Upper lobe of left lung (tissue), 6 donors: ENCODE results near the gene SFMBT2. TPM values are rescaled to one million over a fixed set of nuclear protein-coding genes. Genes with fewer than 3 reads are reported as not detected.

Experiments used
- ATAC-seq, 2 donors: fragments of 200-7000 bp; cut with Tn5 transposase; one replicate each; pipeline ENCODE4 v1.9.1; 2022; ENCODE audit warnings: mild to moderate bottlenecking in 2 of 2, moderate library complexity in 2 of 2; ENCODE audit not compliant: low FRiP score in 2 of 2
- DNase-seq, 2 donors: peaks; one replicate each; pipeline ENCODE4 v3.0.0-alpha.2; 2019 to 2020
- H3K27ac ChIP-seq, 4 donors: fragments of 200-600 bp; sonication (generic); one replicate each; pipeline ENCODE4 v1.5.1; 2016 to 2019
- H3K27me3 ChIP-seq, 4 donors: fragments of 200-600 bp; sonication (generic); one replicate each; pipeline ENCODE4 v1.5.1; 2017 to 2019
- H3K36me3 ChIP-seq, 4 donors: fragments of 200-600 bp; sonication (generic); one replicate each; pipeline ENCODE4 v1.5.1; 2016 to 2019
- H3K4me1 ChIP-seq, 4 donors: fragments of 200-600 bp; sonication (generic); one replicate each; pipeline ENCODE4 v1.5.1; 2018 to 2019
- H3K4me3 ChIP-seq, 4 donors: fragments of 200-600 bp; sonication (generic); one replicate each; pipeline ENCODE4 v1.5.1; 2017 to 2019; ENCODE audit warnings: mild to moderate bottlenecking in 2 of 4, moderate library complexity in 1 of 4
- H3K9me3 ChIP-seq, 4 donors: fragments of 200-600 bp; sonication (generic); one replicate each; pipeline ENCODE4 v1.5.1; 2018 to 2019
- EP300 ChIP-seq, 4 donors: sonication (generic); formaldehyde crosslinking; IDR thresholded peaks; one replicate each; pipeline ENCODE4 v1.5.1; 2017; ENCODE audit warnings: antibody characterized with exemption in 4 of 4, control low read depth in 2 of 4
- POLR2A ChIP-seq, 4 donors: fragments of 450-650 bp; IDR thresholded peaks; one replicate each; pipeline ENCODE4 v1.5.1; 2016 to 2017; ENCODE audit warnings: antibody characterized with exemption in 4 of 4, mild to moderate bottlenecking in 2 of 4
- POLR2AphosphoS5 ChIP-seq, 2 donors: sonication (generic); formaldehyde crosslinking; IDR thresholded peaks; one replicate each; pipeline ENCODE4 v1.5.1; 2017; ENCODE audit warnings: antibody characterized with exemption in 2 of 2
- WGBS, 2 donors: methylation state at CpG; one replicate each; pipeline ENCODE4 v1.1.5; 2017 to 2018; 5-methylcytosine and 5-hydroxymethylcytosine counted together
- total RNA-seq, 6 donors: library from RNA; depleted of rRNA in 4 of 6; stranded (reverse); fragments of >200 nt in 4 of 6; gene quantifications; one replicate each; pipeline versions ENCODE4 v1.1.0 to v1.2.1, GENCODE V29; 2016 to 2021
- TF ChIP-seq, protein P1 (sequence below), 6 experiments: fragments of 450-650 bp in 4 of 6; fragments of 200-600 bp in 2 of 6; sonication (generic) in 2 of 6; IDR thresholded peaks; one replicate each; pipeline ENCODE4 v1.5.1; 2016 to 2019; ENCODE audit warnings: antibody characterized with exemption in 6 of 6
- donor health status: DM: no; HTN: no; CAD: no; lungs with moderate emphysema.
- donor health status: DM: no; HTN: yes; CAD: no; lungs with severe emphysema.

Gene SFMBT2
- total RNA-seq, 6 donors from 2014 or later: 6.2 to 14.6 (median 10.2) TPM

DNA sequence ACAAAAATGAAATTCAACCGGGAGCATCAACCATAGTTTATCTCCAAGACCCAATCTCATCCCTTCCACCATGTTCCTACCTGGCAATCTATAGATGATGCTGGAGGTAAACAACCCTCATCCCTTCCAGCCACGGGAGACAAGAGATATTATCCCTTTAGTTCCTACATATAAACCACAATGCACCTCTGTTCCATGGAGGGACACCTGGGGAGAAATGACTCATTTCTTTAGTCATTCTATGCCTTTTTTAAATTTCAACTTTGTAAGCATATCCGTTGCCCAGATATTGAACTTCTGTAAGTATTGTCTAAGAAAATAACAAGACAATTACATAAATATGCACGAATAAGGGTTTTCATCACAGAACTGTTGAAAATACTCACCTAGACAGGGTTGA is 15.5 kb upstream of the SFMBT2 start:
- TF ChIP-seq POLR2AphosphoS5 (IDR thresholded peaks at IDR 0.05): no peak
- TF ChIP-seq, protein P1, sequence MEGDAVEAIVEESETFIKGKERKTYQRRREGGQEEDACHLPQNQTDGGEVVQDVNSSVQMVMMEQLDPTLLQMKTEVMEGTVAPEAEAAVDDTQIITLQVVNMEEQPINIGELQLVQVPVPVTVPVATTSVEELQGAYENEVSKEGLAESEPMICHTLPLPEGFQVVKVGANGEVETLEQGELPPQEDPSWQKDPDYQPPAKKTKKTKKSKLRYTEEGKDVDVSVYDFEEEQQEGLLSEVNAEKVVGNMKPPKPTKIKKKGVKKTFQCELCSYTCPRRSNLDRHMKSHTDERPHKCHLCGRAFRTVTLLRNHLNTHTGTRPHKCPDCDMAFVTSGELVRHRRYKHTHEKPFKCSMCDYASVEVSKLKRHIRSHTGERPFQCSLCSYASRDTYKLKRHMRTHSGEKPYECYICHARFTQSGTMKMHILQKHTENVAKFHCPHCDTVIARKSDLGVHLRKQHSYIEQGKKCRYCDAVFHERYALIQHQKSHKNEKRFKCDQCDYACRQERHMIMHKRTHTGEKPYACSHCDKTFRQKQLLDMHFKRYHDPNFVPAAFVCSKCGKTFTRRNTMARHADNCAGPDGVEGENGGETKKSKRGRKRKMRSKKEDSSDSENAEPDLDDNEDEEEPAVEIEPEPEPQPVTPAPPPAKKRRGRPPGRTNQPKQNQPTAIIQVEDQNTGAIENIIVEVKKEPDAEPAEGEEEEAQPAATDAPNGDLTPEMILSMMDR (IDR thresholded peaks at IDR 0.05): no peak
- no peak for TF ChIP-seq POLR2A (IDR thresholded peaks at IDR 0.05)
- no peak for TF ChIP-seq EP300 (IDR thresholded peaks at IDR 0.05)
- Histone ChIP-seq H3K9me3 (no peaks in the 10 kb centered on the region), H3K36me3 (no peaks in the 10 kb centered on the region), H3K27me3 (no peaks in the 10 kb centered on the region), H3K27ac (no peak overlapping the region), H3K4me3 (no peak overlapping the region), H3K4me1 (no peaks in the 10 kb centered on the region)
- ATAC-seq: no peak
- 85 to 89% methylated on average over 4 of the region's 4 CpGs for WGBS, 2 donors
- DNase-seq: no peak

DNA sequence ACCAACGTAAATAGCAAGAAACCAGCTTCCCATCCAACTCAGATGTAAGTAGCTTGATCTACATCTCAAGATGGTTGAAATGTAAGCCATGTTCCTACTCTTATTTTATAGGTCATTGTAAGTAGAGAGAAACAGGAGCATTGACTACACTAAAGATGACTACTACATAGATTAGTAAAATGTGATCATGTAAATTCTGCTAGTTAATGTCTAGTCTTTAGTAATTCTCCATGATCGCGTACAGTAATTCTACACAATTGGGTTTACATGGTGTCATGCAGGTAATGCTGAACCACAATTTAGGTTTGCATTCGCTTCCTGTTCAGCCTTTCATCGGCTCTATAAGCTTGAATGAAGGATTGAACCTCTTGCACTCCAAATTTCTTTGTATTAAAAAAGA is 14.9 kb upstream of the SFMBT2 start:
- Histone ChIP-seq H3K36me3 (no peaks in the 10 kb centered on the region), H3K4me3 (no peak overlapping the region), H3K9me3 (no peaks in the 10 kb centered on the region), H3K4me1 (no peaks in the 10 kb centered on the region), H3K27me3 (no peaks in the 10 kb centered on the region), H3K27ac (no peak overlapping the region)
- no peak for DNase-seq
- no peak for ATAC-seq
- 95 to 98% methylated on average over 5 of the region's 5 CpGs for WGBS, 2 donors
- TF ChIP-seq POLR2A (IDR thresholded peaks at IDR 0.05): no peak

DNA sequence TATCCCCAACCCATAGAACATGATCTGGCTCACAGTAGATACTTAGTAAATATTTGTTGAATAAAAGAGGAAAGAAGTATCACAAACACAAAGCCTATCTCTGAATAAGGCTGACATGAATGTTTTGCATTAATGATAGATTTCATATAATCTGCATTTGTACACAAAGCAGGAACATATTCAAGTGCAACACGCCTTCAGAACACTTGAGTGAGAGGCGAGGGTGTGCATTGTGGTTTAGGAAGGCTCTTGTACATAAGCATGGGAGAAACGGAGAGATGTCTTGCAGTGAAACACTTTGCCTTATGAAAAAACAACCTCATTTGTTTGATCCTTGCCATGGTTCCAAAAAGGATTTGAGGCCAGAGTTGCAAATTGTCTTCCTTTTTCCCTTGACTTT is 14.1 kb upstream of the SFMBT2 start:
- no peaks in the 10 kb centered on the region for H3K4me1 ChIP-seq
- ATAC-seq (no peak), DNase-seq (no peak)
- H3K27me3 ChIP-seq: no peaks in the 10 kb centered on the region
- 60 to 65% methylated on average over 3 of the region's 3 CpGs for WGBS, 2 donors
- no peaks in the 10 kb centered on the region for H3K9me3 ChIP-seq
- no peaks in the 10 kb centered on the region for H3K36me3 ChIP-seq
- TF ChIP-seq, protein P1 (IDR thresholded peaks at IDR 0.05): no peak
- TF ChIP-seq POLR2A (IDR thresholded peaks at IDR 0.05): no peak
- no peak for TF ChIP-seq POLR2AphosphoS5 (IDR thresholded peaks at IDR 0.05)
- no peak for TF ChIP-seq EP300 (IDR thresholded peaks at IDR 0.05)
- no peak overlapping the region for H3K27ac ChIP-seq
- H3K4me3 ChIP-seq: no peak overlapping the region

DNA sequence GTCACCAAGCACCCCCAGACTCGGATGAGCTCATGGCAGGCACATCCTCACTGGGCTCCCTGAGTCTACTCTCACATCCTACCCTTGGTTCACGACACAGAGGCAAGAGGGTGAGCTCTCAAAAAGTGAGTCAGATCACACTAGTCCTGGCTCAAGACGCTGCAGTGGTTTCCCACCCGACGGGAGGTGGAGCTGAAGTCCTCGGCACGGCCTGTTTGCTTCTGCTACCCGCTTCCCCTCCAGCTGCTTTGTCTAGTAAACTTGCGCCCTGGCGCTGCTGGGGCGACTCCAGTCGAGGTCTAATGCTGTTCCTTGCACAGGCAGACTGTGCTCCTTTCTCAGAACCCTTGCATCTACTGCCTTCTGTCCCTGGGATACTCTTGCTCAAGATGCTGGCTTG is 13.5 kb upstream of the SFMBT2 start:
- no peak overlapping the region for H3K27ac ChIP-seq
- 78 to 82% methylated on average over 9 to 12 of the region's 12 CpGs for WGBS, 2 donors

DNA sequence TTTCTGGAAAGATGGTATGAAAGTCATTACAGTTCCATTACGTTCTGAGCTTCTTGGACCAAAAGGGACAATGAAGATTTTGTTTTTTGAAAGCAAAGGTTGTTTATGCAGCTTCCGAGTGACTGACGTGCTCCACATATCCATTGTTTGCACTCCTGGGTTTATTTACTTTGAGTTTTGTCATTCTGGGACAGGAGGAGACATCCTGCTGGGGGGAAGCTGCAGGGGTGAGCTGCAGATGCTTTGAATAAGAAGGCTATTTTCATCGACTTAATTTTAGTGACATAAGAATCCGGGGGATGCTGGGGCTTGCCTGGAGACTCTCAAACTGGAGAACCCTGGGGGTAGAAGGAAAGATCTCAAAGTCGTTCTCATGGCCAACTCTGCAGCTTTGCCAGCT is 12.7 kb upstream of the SFMBT2 start:
- no peak overlapping the region for H3K27ac ChIP-seq
- DNase-seq (no peak), ATAC-seq (no peak)
- no peaks in the 10 kb centered on the region for H3K36me3 ChIP-seq
- WGBS, 2 donors: 31 to 41% methylated on average over 6 of the region's 6 CpGs
- no peaks in the 10 kb centered on the region for H3K27me3 ChIP-seq
- H3K4me3 ChIP-seq: no peak overlapping the region
- TF ChIP-seq EP300 (IDR thresholded peaks at IDR 0.05) (no peak), POLR2A (IDR thresholded peaks at IDR 0.05) (no peak), POLR2AphosphoS5 (IDR thresholded peaks at IDR 0.05) (no peak)
- TF ChIP-seq, protein P1 (IDR thresholded peaks at IDR 0.05): no peak
- no peaks in the 10 kb centered on the region for H3K4me1 ChIP-seq
- no peaks in the 10 kb centered on the region for H3K9me3 ChIP-seq

More for the DNA sequence above, 13.5 kb upstream of the SFMBT2 start:
- Histone ChIP-seq H3K36me3 (no peaks in the 10 kb centered on the region), H3K9me3 (no peaks in the 10 kb centered on the region), H3K27me3 (no peaks in the 10 kb centered on the region), H3K4me3 (no peak overlapping the region), H3K4me1 (no peaks in the 10 kb centered on the region)
- TF ChIP-seq, protein P1 (IDR thresholded peaks at IDR 0.05): no peak
- TF ChIP-seq EP300 (IDR thresholded peaks at IDR 0.05): no peak
- TF ChIP-seq POLR2A (IDR thresholded peaks at IDR 0.05): no peak
- no peak for TF ChIP-seq POLR2AphosphoS5 (IDR thresholded peaks at IDR 0.05)
- DNase-seq (peak in 1 of 2 donors; percentile 30), ATAC-seq (no peak)
